GM19043 (cell line): ENCODE data around the gene OTOG.

ENCODE experiments used
- ATAC-seq: cut with Tn5 transposase; IDR thresholded peaks from one replicate; pipeline ENCODE4 v1.9.1; 2021; ENCODE audit warnings: low read depth; ENCODE audit not compliant: unreplicated experiment

The OTOG gene

GRCh38 chr11:17602105-17603001 is 55.3 kb downstream of the OTOG start:
- ATAC-seq = no peak

GRCh38 chr11:17603056-17603825 is 56.2 kb downstream of the OTOG start:
- no peak for ATAC-seq

- ATAC-seq = no peak
These were observed 57.3 kb downstream of the OTOG start for GRCh38 chr11:17604201-17604914.

- no peak for ATAC-seq
These were observed 57.8 kb downstream of the OTOG start for GRCh38 chr11:17604915-17605233.

GRCh38 chr11:17605651-17606122 is 58.6 kb downstream of the OTOG start:
- no peak for ATAC-seq

GRCh38 chr11:17606233-17607082 is 59.4 kb downstream of the OTOG start:
- no peak for ATAC-seq

- ATAC-seq = no peak
These were observed 60.0 kb downstream of the OTOG start for GRCh38 chr11:17607083-17607429.

- no peak for ATAC-seq
These were observed 60.8 kb downstream of the OTOG start for GRCh38 chr11:17607591-17608570.

GRCh38 chr11:17608821-17609220 is 61.8 kb downstream of the OTOG start:
- no peak for ATAC-seq

GRCh38 chr11:17609291-17610084 is 62.4 kb downstream of the OTOG start:
- no peak for ATAC-seq

GRCh38 chr11:17610085-17610894 is 63.2 kb downstream of the OTOG start:
- ATAC-seq = no peak

GRCh38 chr11:17611049-17611448 is 64.0 kb downstream of the OTOG start:
- no peak for ATAC-seq

GRCh38 chr11:17611503-17612220 is 64.6 kb downstream of the OTOG start:
- no peak for ATAC-seq

- no peak for ATAC-seq
These were observed 65.4 kb downstream of the OTOG start for GRCh38 chr11:17612221-17613188.

- ATAC-seq = no peak
These were observed 66.4 kb downstream of the OTOG start for GRCh38 chr11:17613428-17613962.
